HEK293 (cell line): ENCODE results near the gene DUSP10.

Source experiments
- CTCF ChIA-PET: fragments of 350-600 bp; formaldehyde crosslinking; extraction: SDS; loops from one replicate; lab custom pipeline; 2021; ENCODE audit warnings: antibody characterized with exemption; lab: Yijun Ruan, JAX
- POLR2A ChIA-PET: fragments of 300-600 bp; formaldehyde crosslinking; extraction: SDS; loops from one replicate; lab custom pipeline; 2020; ENCODE audit warnings: antibody characterized with exemption, inconsistent platforms; lab: Yijun Ruan, JAX
- H3K27ac ChIP-seq: fragments of 200-500 bp; sonication (Bioruptor generic); 2 replicates; pipeline ENCODE4 v1.5.1; 2014; ENCODE audit warnings: low read depth, low read length, control low read depth, inconsistent platforms; ENCODE audit errors: extremely low read depth
- H3K36me3 ChIP-seq, 2 experiments: fragments of 200-500 bp in 1 of 2; sonication (Bioruptor generic) in 1 of 2; 1 replicate in 1 of 2; 2 replicates in 1 of 2; pipeline ENCODE4 v1.5.1; 2014 to 2017; ENCODE audit warnings: inconsistent platforms in 2 of 2, low read length in 2 of 2; ENCODE audit not compliant: control insufficient read depth in 2 of 2, insufficient read depth in 1 of 2
- H3K4me1 ChIP-seq: fragments of 200-500 bp; sonication (Bioruptor generic); 2 replicates; pipeline ENCODE4 v1.5.1; 2014; ENCODE audit warnings: mild to moderate bottlenecking, low read length, inconsistent platforms; ENCODE audit not compliant: control insufficient read depth, insufficient read depth
- H3K4me3 ChIP-seq: 2 replicates; pipeline ENCODE4 v1.5.1; 2011; ENCODE audit warnings: low read depth, mild to moderate bottlenecking, control low read depth, low read length, moderate library complexity
- H3K9me3 ChIP-seq: fragments of 200-500 bp; sonication (Bioruptor generic); 2 replicates; pipeline ENCODE4 v1.5.1; 2014; ENCODE audit warnings: low read depth, low read length, inconsistent platforms; ENCODE audit not compliant: control insufficient read depth, insufficient read depth
- GFI1B ChIP-seq: fragments of 450-650 bp; formaldehyde crosslinking; IDR thresholded peaks from 2 replicates; pipeline ENCODE4 v1.5.1; 2016; ENCODE audit warnings: missing biosample characterization, missing genetic modification characterization
- HOXC10 ChIP-seq: sonication (generic); formaldehyde crosslinking; IDR thresholded peaks from 2 replicates; pipeline ENCODE4 v1.8.1; 2023; ENCODE audit warnings: mild to moderate bottlenecking, missing genetic modification reagents
- IKZF3 ChIP-seq: fragments of 450-650 bp; IDR thresholded peaks from 2 replicates; pipeline ENCODE4 v1.5.0; 2018; ENCODE audit warnings: missing biosample characterization, mild to moderate bottlenecking, missing genetic modification characterization, moderate library complexity
- KLF1 ChIP-seq: fragments of 450-650 bp; formaldehyde crosslinking; IDR thresholded peaks from 2 replicates; pipeline ENCODE4 v1.5.1; 2016; ENCODE audit warnings: missing biosample characterization, missing genetic modification characterization
- PRDM1 ChIP-seq: fragments of 450-650 bp; formaldehyde crosslinking; IDR thresholded peaks from 2 replicates; pipeline ENCODE4; 2016; ENCODE audit warnings: missing biosample characterization, missing genetic modification characterization
- RBAK ChIP-seq: fragments of 450-650 bp; formaldehyde crosslinking; IDR thresholded peaks from 2 replicates; pipeline ENCODE4 v1.5.1; 2016; ENCODE audit warnings: missing biosample characterization, missing genetic modification characterization
- SP3 ChIP-seq: fragments of 450-650 bp; formaldehyde crosslinking; IDR thresholded peaks from 2 replicates; pipeline ENCODE4 v1.5.1; 2016; ENCODE audit warnings: missing biosample characterization, missing genetic modification characterization
- TCF7L2 ChIP-seq: IDR thresholded peaks from 2 replicates; pipeline ENCODE4 v1.6.1; 2011; ENCODE audit warnings: low read depth, mild to moderate bottlenecking, inconsistent platforms, low read length, moderate library complexity, borderline replicate concordance
- ZBTB20 ChIP-seq: fragments of 450-650 bp; formaldehyde crosslinking; IDR thresholded peaks from 2 replicates; pipeline ENCODE4 v1.5.1; 2016; ENCODE audit warnings: missing biosample characterization, missing genetic modification characterization
- ZFP41 ChIP-seq: fragments of 450-650 bp; formaldehyde crosslinking; IDR thresholded peaks from 2 replicates; pipeline ENCODE4 v1.5.1; 2016; ENCODE audit warnings: missing biosample characterization, missing genetic modification characterization, borderline replicate concordance
- ZIC2 ChIP-seq: fragments of 450-650 bp; formaldehyde crosslinking; IDR thresholded peaks from 2 replicates; pipeline ENCODE4 v1.5.1; 2016; ENCODE audit warnings: missing biosample characterization, missing genetic modification characterization
- ZNF221 ChIP-seq: fragments of 450-650 bp; formaldehyde crosslinking; IDR thresholded peaks from 2 replicates; pipeline ENCODE4 v1.5.1; 2017; ENCODE audit warnings: missing biosample characterization, missing genetic modification characterization, borderline replicate concordance
- ZNF23 ChIP-seq: fragments of 450-650 bp; formaldehyde crosslinking; IDR thresholded peaks from 2 replicates; pipeline ENCODE4 v1.5.1; 2016; ENCODE audit warnings: missing biosample characterization, missing genetic modification characterization, borderline replicate concordance
- ZNF274 ChIP-seq, 2 experiments: fragments of 200-500 bp in 1 of 2; fragments of 450-650 bp in 1 of 2; sonication (Bioruptor generic) in 1 of 2; formaldehyde crosslinking in 1 of 2; IDR thresholded peaks; 2 replicates each; pipeline versions ENCODE4 v1.5.1 to v1.6.1; 2014 to 2016; ENCODE audit warnings: borderline replicate concordance in 1 of 2, inconsistent platforms in 1 of 2, low read length in 1 of 2, missing biosample characterization in 1 of 2, missing genetic modification characterization in 1 of 2
- ZNF280D ChIP-seq: fragments of 450-650 bp; formaldehyde crosslinking; IDR thresholded peaks from 2 replicates; pipeline ENCODE4 v1.5.1; 2016; ENCODE audit warnings: missing biosample characterization, missing genetic modification characterization
- ZNF449 ChIP-seq: fragments of 450-650 bp; formaldehyde crosslinking; IDR thresholded peaks from 2 replicates; pipeline ENCODE4 v1.5.1; 2017; ENCODE audit warnings: missing biosample characterization, mild to moderate bottlenecking, missing genetic modification characterization, moderate library complexity
- ZNF488 ChIP-seq: fragments of 450-650 bp; formaldehyde crosslinking; IDR thresholded peaks from 2 replicates; pipeline ENCODE4 v1.5.1; 2016; ENCODE audit warnings: missing biosample characterization, missing genetic modification characterization
- ZNF514 ChIP-seq: fragments of 450-650 bp; formaldehyde crosslinking; IDR thresholded peaks from 2 replicates; pipeline ENCODE4 v1.5.1; 2016; ENCODE audit warnings: missing biosample characterization, missing genetic modification characterization
- ZNF530 ChIP-seq: fragments of 450-650 bp; formaldehyde crosslinking; IDR thresholded peaks from 2 replicates; pipeline ENCODE4 v1.5.1; 2016; ENCODE audit warnings: low read depth, missing biosample characterization, missing genetic modification characterization
- ZNF544 ChIP-seq: fragments of 450-650 bp; formaldehyde crosslinking; IDR thresholded peaks from 2 replicates; pipeline ENCODE4 v1.5.0; 2017; ENCODE audit warnings: missing biosample characterization, missing genetic modification characterization
- ZNF580 ChIP-seq: fragments of 450-650 bp; formaldehyde crosslinking; IDR thresholded peaks from 2 replicates; pipeline ENCODE4 v1.5.1; 2016; ENCODE audit warnings: missing biosample characterization, missing genetic modification characterization
- ZNF621 ChIP-seq: fragments of 450-650 bp; formaldehyde crosslinking; IDR thresholded peaks from 2 replicates; pipeline ENCODE4 v1.5.1; 2017; ENCODE audit warnings: missing biosample characterization, missing genetic modification characterization
- ZNF626 ChIP-seq: fragments of 450-650 bp; sonication (Bioruptor Pico); formaldehyde crosslinking; IDR thresholded peaks from 2 replicates; pipeline ENCODE4 v1.5.1; 2018; ENCODE audit warnings: missing biosample characterization, missing genetic modification characterization, inconsistent platforms
- ZNF664 ChIP-seq: fragments of 450-650 bp; formaldehyde crosslinking; IDR thresholded peaks from 2 replicates; pipeline ENCODE4 v1.5.1; 2016; ENCODE audit warnings: missing biosample characterization, missing genetic modification characterization
- ZNF670 ChIP-seq: fragments of 450-650 bp; formaldehyde crosslinking; IDR thresholded peaks from 2 replicates; pipeline ENCODE4 v1.5.1; 2016; ENCODE audit warnings: missing biosample characterization, missing genetic modification characterization, low read depth
- ZSCAN18 ChIP-seq: fragments of 450-650 bp; formaldehyde crosslinking; IDR thresholded peaks from 2 replicates; pipeline ENCODE4 v1.5.1; 2016; ENCODE audit warnings: missing biosample characterization, missing genetic modification characterization

DUSP10 gene

GRCh38 chr1:221678014-221678413, 63.9 kb downstream of the DUSP10 start:
- H3K4me3 ChIP-seq = no peak overlapping the region
- H3K27ac ChIP-seq = no peak overlapping the region
- no peaks in the 10 kb centered on the region for H3K9me3 ChIP-seq
- no peak for TF ChIP-seq ZSCAN18 (tag by site-specific recombination)
- no peak for TF ChIP-seq ZNF488 (tag by site-specific recombination)
- TF ChIP-seq ZNF621 = no peak
- no peak for TF ChIP-seq HOXC10 (CRISPR knock-in tag)
- TF ChIP-seq ZNF274 (IDR thresholded peaks at IDR 0.05; ENCODE audit: low read length) = no peak
- TF ChIP-seq ZNF274 (tag by site-specific recombination; IDR thresholded peaks at IDR 0.05; ENCODE audit: borderline replicate concordance) = no peak
- no peak for TF ChIP-seq ZNF544 (tag by site-specific recombination)
- no peak for TF ChIP-seq ZNF221 (tag by site-specific recombination)
- no peak for TF ChIP-seq IKZF3 (tag by site-specific recombination)
- no peak for TF ChIP-seq ZNF449
- no peak for TF ChIP-seq SP3 (tag by site-specific recombination)
- TF ChIP-seq ZIC2 (tag by site-specific recombination) = no peak
- TF ChIP-seq ZNF670 (tag by site-specific recombination) = no peak
- TF ChIP-seq ZNF580 (tag by site-specific recombination) = no peak
- no peak for TF ChIP-seq ZFP41 (tag by site-specific recombination)
- no peak for TF ChIP-seq PRDM1 (tag by site-specific recombination)
- no peak for TF ChIP-seq ZNF626 (tag by site-specific recombination)
- POLR2A ChIA-PET = no interaction called here
- no peaks in the 10 kb centered on the region for H3K36me3 ChIP-seq
- CTCF ChIA-PET = interaction anchor here (0.9 kb wide), 1 partner anchor 9 kb away, joined by 3 read pairs; no protein-coding TSS in a partner anchor
- no peaks in the 10 kb centered on the region for H3K4me1 ChIP-seq

- Histone ChIP-seq H3K27ac (no peak overlapping the region), H3K36me3 (no peaks in the 10 kb centered on the region), H3K9me3 (no peaks in the 10 kb centered on the region), H3K4me3 (no peak overlapping the region), H3K4me1 (no peaks in the 10 kb centered on the region)
- POLR2A ChIA-PET = no interaction called here
- CTCF ChIA-PET = no interaction called here
- TF ChIP-seq ZNF280D (tag by site-specific recombination) (no peak), GFI1B (tag by site-specific recombination) (no peak), KLF1 (no peak), ZNF664 (tag by site-specific recombination) (no peak), ZNF514 (tag by site-specific recombination) (no peak), ZBTB20 (tag by site-specific recombination) (no peak), ZNF23 (tag by site-specific recombination) (no peak), RBAK (tag by site-specific recombination) (no peak), ZNF544 (tag by site-specific recombination) (no peak), TCF7L2 (no peak), ZNF530 (no peak)
Measured at GRCh38 chr1:221675880-221676800, 65.7 kb downstream of the DUSP10 start.
